HepG2 (cell line): Measurements from ENCODE around the gene NUP93. TPM values are rescaled to one million over a fixed set of nuclear protein-coding genes. Genes with fewer than 3 reads are reported as not detected.

Experiments used
- ATAC-seq: fragments of 200-7000 bp; cut with Tn5 transposase; 3 replicates; pipeline ENCODE4 v1.9.1; 2020; ENCODE audit warnings: mild to moderate bottlenecking, moderate library complexity
- BruUV-seq: library from RNA; stranded (reverse); fragments of 400-500 nt; replicated peaks from 2 replicates; lab custom pipeline; 2021; lab: Mats Ljungman, UMichigan
- CTCF ChIA-PET: fragments of 300-600 bp; formaldehyde crosslinking; extraction: SDS; loops from one replicate; lab custom pipeline; 2021; ENCODE audit warnings: low total read pairs, inconsistent platforms, low intra/inter-chr PET ratio; lab: Yijun Ruan, JAX
- POLR2A ChIA-PET: fragments of 350-600 bp; sonication (Branson Sonifier 250); formaldehyde crosslinking; loops from one replicate; lab custom pipeline; 2020; ENCODE audit warnings: antibody characterized with exemption, inconsistent platforms; lab: Yijun Ruan, JAX
- DNase-seq: peaks from one replicate; pipeline ENCODE4 v3.0.0-alpha.2; 2015; ENCODE audit warnings: low spot score
- FAIRE-seq: peaks from 3 replicates; lab custom pipeline; 2011; peaks lifted over from hg19 to GRCh38; lab: Jason Lieb, UNC
- H2AFZ ChIP-seq: one replicate; pipeline ENCODE4 v1.6.1; 2011; ENCODE audit warnings: low read length, inconsistent platforms
- H3K27ac ChIP-seq: fragments of 300-600 bp; 3 replicates; pipeline ENCODE4 v1.8.0; 2011; ENCODE audit warnings: mixed run types, mild to moderate bottlenecking, mixed read lengths, low read length, inconsistent platforms; ENCODE audit not compliant: insufficient read depth; ENCODE audit errors: extremely low read length
- H3K27me3 ChIP-seq, 2 experiments: fragments of 200-600 bp in 1 of 2; 2 replicates in 1 of 2; 3 replicates in 1 of 2; pipeline versions ENCODE4 v1.6.0 to v1.8.0; 2011; ENCODE audit warnings: low read length in 2 of 2, mild to moderate bottlenecking in 2 of 2, moderate library complexity in 2 of 2, inconsistent platforms in 1 of 2; ENCODE audit not compliant: insufficient read depth in 2 of 2, control insufficient read depth in 1 of 2
- H3K36me3 ChIP-seq, 2 experiments: fragments of 200-600 bp in 1 of 2; replicated peaks in 1 of 2; 2 replicates in 1 of 2; 3 replicates in 1 of 2; pipeline versions ENCODE4 v1.5.1 to v1.8.0; 2011; ENCODE audit warnings: low read length in 2 of 2, inconsistent platforms in 1 of 2; ENCODE audit not compliant: insufficient read depth in 2 of 2, control insufficient read depth in 1 of 2
- H3K4me1 ChIP-seq: 2 replicates; pipeline ENCODE4 v1.5.1; 2012; ENCODE audit warnings: low read length, inconsistent platforms; ENCODE audit not compliant: insufficient read depth
- H3K4me2 ChIP-seq: 2 replicates; pipeline ENCODE4 v1.6.0; 2011; ENCODE audit warnings: low read depth, low read length, inconsistent platforms
- H3K4me3 ChIP-seq, 3 experiments: fragments of 200-600 bp in 1 of 3; sonication (generic), shearing (Covaris generic) in 1 of 3; replicated peaks in 1 of 3; 2 replicates each; pipeline ENCODE4 v1.5.1; 2011 to 2016; ENCODE audit warnings: low read length in 3 of 3, inconsistent platforms in 2 of 3, low read depth in 2 of 3, mild to moderate bottlenecking in 2 of 3, control low read depth in 1 of 3, mixed read lengths in 1 of 3; ENCODE audit not compliant: insufficient read depth in 1 of 3
- H3K79me2 ChIP-seq: one replicate; pipeline ENCODE4 v1.6.1; 2011; ENCODE audit warnings: low read length, inconsistent platforms; ENCODE audit not compliant: insufficient read depth
- H3K9ac ChIP-seq: 2 replicates; pipeline ENCODE4 v1.6.0; 2011; ENCODE audit warnings: mild to moderate bottlenecking, low read depth, low read length, inconsistent platforms; ENCODE audit not compliant: insufficient read depth
- H3K9me3 ChIP-seq: 2 replicates; pipeline ENCODE4 v1.5.1; 2012; ENCODE audit warnings: mild to moderate bottlenecking, low read length
- H4K20me1 ChIP-seq: 2 replicates; pipeline ENCODE4 v1.6.0; 2011; ENCODE audit warnings: inconsistent platforms, mild to moderate bottlenecking, low read length, moderate library complexity; ENCODE audit not compliant: insufficient read depth
- CENPT ChIP-seq: sonication (generic); formaldehyde crosslinking; IDR thresholded peaks from 2 replicates; pipeline ENCODE4 v1.8.0; 2022; ENCODE audit warnings: low read depth, mild to moderate bottlenecking, moderate library complexity, missing genetic modification reagents
- GABPA ChIP-seq, 2 experiments: IDR thresholded peaks; 2 replicates each; pipeline ENCODE4 v1.6.1; 2011 to 2016; ENCODE audit warnings: low read depth in 2 of 2, low read length in 1 of 2, missing biosample characterization in 1 of 2, missing genetic modification characterization in 1 of 2
- GMEB2 ChIP-seq: IDR thresholded peaks from 2 replicates; pipeline ENCODE4 v1.6.1; 2016; ENCODE audit warnings: missing biosample characterization, missing genetic modification reagents, low read depth
- MEIS2 ChIP-seq: sonication (generic); formaldehyde crosslinking; IDR thresholded peaks from 2 replicates; pipeline ENCODE4 v1.9.0; 2021; ENCODE audit warnings: mild to moderate bottlenecking, missing genetic modification reagents
- MTF2 ChIP-seq: sonication (generic); formaldehyde crosslinking; IDR thresholded peaks from 2 replicates; pipeline ENCODE4 v1.5.0; 2020; ENCODE audit warnings: missing genetic modification reagents, borderline replicate concordance
- MZF1 ChIP-seq: sonication (generic); formaldehyde crosslinking; IDR thresholded peaks from 2 replicates; pipeline ENCODE4 v1.8.1; 2023; ENCODE audit warnings: mild to moderate bottlenecking, missing genetic modification reagents, borderline replicate concordance
- RBM39 ChIP-seq: fragments of 200-400 bp; formaldehyde crosslinking; IDR thresholded peaks from one replicate; pipeline ENCODE4 v1.6.1; 2018; ENCODE audit warnings: antibody characterized with exemption, mild to moderate bottlenecking, low read depth, low read length; ENCODE audit not compliant: poor library complexity, severe bottlenecking
- SALL1 ChIP-seq: sonication (generic); formaldehyde crosslinking; IDR thresholded peaks from 2 replicates; pipeline ENCODE4 v1.8.0; 2022; ENCODE audit warnings: mild to moderate bottlenecking, missing genetic modification reagents
- SOX13 ChIP-seq, 3 experiments: fragments of 450-650 bp in 1 of 3; sonication (generic) in 1 of 3; formaldehyde crosslinking in 1 of 3; IDR thresholded peaks in 2 of 3; conservative IDR thresholded peaks in 1 of 3; 2 replicates each; pipeline versions ENCODE4 v1.5.0 to v1.6.1; 2016 to 2020; ENCODE audit warnings: antibody characterized with exemption in 1 of 3, mild to moderate bottlenecking in 1 of 3, missing compliant biosample characterization in 1 of 3, missing genetic modification reagents in 1 of 3, moderate library complexity in 1 of 3
- SOX5 ChIP-seq: IDR thresholded peaks from 2 replicates; pipeline ENCODE4 v1.6.1; 2016; ENCODE audit warnings: borderline replicate concordance
- ZFX ChIP-seq: sonication (generic); formaldehyde crosslinking; IDR thresholded peaks from 2 replicates; pipeline ENCODE4 v1.4.0; 2020; ENCODE audit warnings: mild to moderate bottlenecking, low read depth, missing genetic modification reagents, moderate library complexity
- ZNF710 ChIP-seq: sonication (generic); formaldehyde crosslinking; IDR thresholded peaks from 2 replicates; pipeline ENCODE4 v1.5.0; 2020; ENCODE audit warnings: mild to moderate bottlenecking, missing genetic modification reagents, borderline replicate concordance
- WGBS: methylation state at CpG from one replicate; pipeline ENCODE4 v1.1.6; 2017; ENCODE audit warnings: low lambda C conversion rate; 5-methylcytosine and 5-hydroxymethylcytosine counted together
- in situ Hi-C: cut with HindIII; loops from 2 replicates; pipeline ENCODE4 v1.10.0; 2017; ENCODE audit warnings: low pct_unique_long_range_greater_than_20kb; ENCODE audit not compliant: extremely low pct_ligation_motif_present
- intact Hi-C: fragments of 100-400 bp; cut with micrococcal nuclease; formaldehyde crosslinking; loops from one replicate; pipeline ENCODE4 v1.10.0; 2022; ENCODE audit not compliant: unreplicated experiment
- polyA plus RNA-seq, 8 experiments: library from polyadenylated mRNA; depleted of rRNA in 3 of 8; stranded (reverse) in 7 of 8; unstranded in 1 of 8; fragments of >200 nt; fragmentation: Illumina TruSeq in 4 of 8; extraction: Trizol in 4 of 8; gene quantifications; 2 replicates each; pipeline versions ENCODE4 v1.2.1 to v1.2.3, GENCODE V29; 2011 to 2016; ENCODE audit warnings: low read depth in 4 of 8, missing spikeins in 1 of 8, mixed read lengths in 1 of 8; ENCODE audit not compliant: insufficient read depth in 1 of 8
- total RNA-seq, 5 experiments: library from RNA; depleted of rRNA; stranded (reverse); fragments of >200 nt; fragmentation: Illumina TruSeq; extraction: Trizol; gene quantifications; 2 replicates each; pipeline ENCODE4 v1.2.3, GENCODE V29; 2016; ENCODE audit warnings: low read depth in 1 of 5

Gene NUP93
- total and polyA plus RNA-seq, 2 of the 13 experiments (the other 11 are each of a cell fraction or from before 2014, with no cell fraction given) = 58.5 to 140 TPM

DNA sequence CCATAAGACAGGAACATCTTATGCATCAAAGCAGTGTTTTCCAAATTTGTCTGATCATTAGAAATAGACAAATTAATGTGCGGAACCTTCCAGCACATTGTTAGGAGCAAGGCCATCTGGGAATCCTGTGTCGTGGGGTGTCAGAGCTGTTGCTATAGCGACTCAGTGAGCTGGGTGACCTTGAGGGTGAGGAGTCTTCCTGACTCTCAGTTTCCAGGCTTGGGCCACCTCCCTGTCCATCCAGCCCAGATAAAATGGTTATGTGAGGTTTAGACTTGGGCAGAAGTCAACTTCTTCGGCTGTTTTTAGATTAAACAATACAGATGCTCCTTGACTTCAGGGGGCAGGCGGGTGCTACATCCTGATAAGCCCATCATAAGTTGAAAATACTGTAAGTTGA, 27.1 kb upstream of the NUP93 start (continued):
- TF ChIP-seq MTF2 (CRISPR knock-in tag) (no peak), MZF1 (CRISPR knock-in tag) (no peak)

DNA sequence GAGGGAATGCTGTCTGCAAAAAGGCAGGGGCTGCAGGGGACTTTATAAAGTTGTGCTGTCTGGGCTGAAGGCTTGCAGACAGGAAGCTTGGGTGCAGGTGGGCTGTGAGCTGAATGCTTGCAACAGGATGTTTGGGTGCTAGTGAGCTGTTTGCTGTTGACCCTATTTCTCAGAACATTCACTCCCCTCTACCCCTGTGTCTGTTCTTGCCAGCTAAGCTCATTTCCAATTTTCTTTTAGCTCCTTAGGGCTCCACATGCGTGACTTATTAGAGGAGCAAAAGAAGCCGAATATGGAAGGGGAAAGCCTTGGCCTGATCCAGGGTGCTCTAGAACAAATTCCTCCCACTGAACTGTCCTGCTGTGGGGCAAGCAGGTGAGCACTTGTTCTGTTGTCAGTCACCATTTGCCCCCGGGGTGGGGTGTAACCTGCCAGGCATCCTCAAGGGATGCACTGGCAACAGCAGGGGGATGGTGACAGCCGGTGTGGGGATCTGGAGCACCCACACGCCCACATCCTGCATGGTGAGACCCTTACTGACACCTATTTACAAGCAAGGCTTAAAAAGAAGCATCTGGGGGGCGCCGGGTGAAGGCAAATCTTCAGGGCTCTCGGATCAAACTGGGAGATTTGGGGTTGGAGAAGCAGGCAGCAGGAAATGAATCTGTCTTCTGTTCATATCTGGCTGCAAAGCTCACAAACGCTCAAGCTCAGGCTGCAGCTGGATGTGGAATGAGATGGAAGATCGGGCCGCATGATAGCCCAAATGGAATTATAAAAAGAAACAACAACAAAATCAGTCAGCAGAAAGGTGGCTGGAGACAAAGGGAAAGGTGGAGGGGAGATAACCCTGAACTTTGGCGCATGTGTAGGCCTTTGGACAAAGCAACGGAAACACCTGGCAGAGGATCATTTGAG, 21.1 kb upstream of the NUP93 start:
- ATAC-seq (peak; percentile 59), DNase-seq (no peak), FAIRE-seq (no peak)
- no TSS peak for BruUV-seq
- Histone ChIP-seq H3K4me1 (peaks cover 24% of the 10 kb centered on the region), H3K27me3 (peaks cover 5 to 13% of the 10 kb centered on the region in 2 experiments; a peak in 1 of 5 replicates), H3K79me2 (no peaks in the 10 kb centered on the region), H2AFZ (no peak overlapping the region), H3K4me2 (peak overlapping the region; percentile 57), H4K20me1 (no peaks in the 10 kb centered on the region), H3K4me3 (0 out of 6 replicates have a peak overlapping the region, but pooled peaks of 1 of the 3 experiments have one; percentile 11), H3K9me3 (no peaks in the 10 kb centered on the region), H3K36me3 (no peaks in the 10 kb centered on the region), H3K27ac (no peak overlapping the region), H3K9ac (no peak overlapping the region)
- TF ChIP-seq ZFX (CRISPR knock-in tag) (no peak), SALL1 (CRISPR knock-in tag) (peak; percentile 37; the same call in 1 of the 2 replicates), RBM39 (no peak), GMEB2 (CRISPR knock-in tag) (no peak), ZNF710 (CRISPR knock-in tag) (0 out of 2 replicates have a peak, but pooled peaks have one; percentile 26), MEIS2 (CRISPR knock-in tag) (no peak), SOX13 (IDR thresholded peaks at IDR 0.05) (no peak), SOX13 (CRISPR knock-in tag; conservative IDR thresholded peaks at IDR 0.05 in 1 of 2, IDR thresholded peaks at IDR 0.05 in 1 of 2) (0 out of 4 replicates have a peak, but pooled peaks of 1 of the 2 experiments have one; percentile 17), SOX5 (CRISPR knock-in tag) (peak; percentile 18; the same call in 1 of the 2 replicates), CENPT (CRISPR knock-in tag) (no peak), GABPA (IDR thresholded peaks at IDR 0.05; ENCODE audit: low read depth, low read length) (no peak), GABPA (CRISPR knock-in tag; IDR thresholded peaks at IDR 0.05; ENCODE audit: low read depth) (no peak)
- ChIA-PET CTCF (no interaction called here), POLR2A (no interaction called here)
- in situ Hi-C loops (loop anchor here (10.0 kb wide), 1 partner anchor 194 kb away; no protein-coding TSS in a partner anchor), intact Hi-C loops (no loop called here)
- WGBS = 29% methylated on average over 13 of the region's 13 CpGs
